ENCODE results near the gene ARNT2.

ARNT2 gene

GRCh38 chr15:80580536-80581260, 176.5 kb downstream of the ARNT2 start:
- no peak for DNase-seq

GRCh38 chr15:80581976-80582375, 177.8 kb downstream of the ARNT2 start:
- no peak for DNase-seq

GRCh38 chr15:80582816-80583423, 178.7 kb downstream of the ARNT2 start:
- no peak for DNase-seq

- DNase-seq: no peak
Observed at GRCh38 chr15:80584561-80584964, 180.4 kb downstream of the ARNT2 start.

GRCh38 chr15:80584973-80585525, 180.9 kb downstream of the ARNT2 start:
- no peak for DNase-seq

- no peak for DNase-seq
Observed at GRCh38 chr15:80585544-80586018, 181.4 kb downstream of the ARNT2 start.

- no peak for DNase-seq
Observed at GRCh38 chr15:80586161-80586560, 182.0 kb downstream of the ARNT2 start.

GRCh38 chr15:80587007-80587406, 182.8 kb downstream of the ARNT2 start:
- DNase-seq: no peak

GRCh38 chr15:80587816-80588456, 183.8 kb downstream of the ARNT2 start:
- no peak for DNase-seq

GRCh38 chr15:80588801-80589200, 184.6 kb downstream of the ARNT2 start:
- DNase-seq: no peak

- no peak for DNase-seq
Observed at GRCh38 chr15:80590761-80591355, 186.7 kb downstream of the ARNT2 start.

- no peak for DNase-seq
Observed at GRCh38 chr15:80591471-80591870, 187.3 kb downstream of the ARNT2 start.

- no peak for DNase-seq
Observed at GRCh38 chr15:80591938-80592825, 188.0 kb downstream of the ARNT2 start.

- no peak for DNase-seq
Observed at GRCh38 chr15:80593486-80594030, 189.4 kb downstream of the ARNT2 start.

GRCh38 chr15:80594091-80594889, 190.1 kb downstream of the ARNT2 start:
- no peak for DNase-seq

- DNase-seq: no peak
Observed at GRCh38 chr15:80595396-80595795, 191.2 kb downstream of the ARNT2 start.

GRCh38 chr15:80596521-80596976, 192.4 kb downstream of the ARNT2 start:
- DNase-seq: no peak

GRCh38 chr15:80597076-80597475, 192.9 kb downstream of the ARNT2 start:
- DNase-seq: no peak

- DNase-seq: no peak
Observed at GRCh38 chr15:80599359-80599758, 195.2 kb downstream of the ARNT2 start.

GRCh38 chr15:80600626-80601025, 196.4 kb downstream of the ARNT2 start:
- DNase-seq: no peak

GRCh38 chr15:80601256-80601655, 197.1 kb downstream of the ARNT2 start:
- no peak for DNase-seq

Measured in CD4-positive, alpha-beta T cell treated with Interferon alpha-2 for 1 hour (primary cell).